Fibroblast of pulmonary artery (primary cell): ENCODE data around the gene FAM222A.

Source experiments
- DNase-seq: peaks from one replicate; pipeline ENCODE4 v3.0.0-alpha.2; 2010; ENCODE audit warnings: low read depth
- H3K4me3 ChIP-seq: replicated peaks from 2 replicates; pipeline ENCODE4 v1.5.1; 2011; ENCODE audit warnings: low read depth, mild to moderate bottlenecking, control low read depth, low read length, moderate library complexity
- CTCF ChIP-seq: IDR thresholded peaks from 2 replicates; pipeline ENCODE4 v1.5.1; 2011; ENCODE audit warnings: mild to moderate bottlenecking, control low read depth, low read length, inconsistent platforms; ENCODE audit errors: missing control alignments

Gene FAM222A

GRCh38 chr12:109804820-109805761 is 91.5 kb downstream of the FAM222A start:
- no peak overlapping the region for H3K4me3 ChIP-seq
- DNase-seq = peak; percentile 58
- TF ChIP-seq CTCF = peak; percentile 98

- TF ChIP-seq CTCF = no peak
- no peak overlapping the region for H3K4me3 ChIP-seq
- no peak for DNase-seq
These were observed 94.5 kb downstream of the FAM222A start for GRCh38 chr12:109807954-109808643.

GRCh38 chr12:109808876-109809646 is 95.4 kb downstream of the FAM222A start:
- no peak overlapping the region for H3K4me3 ChIP-seq
- DNase-seq = no peak
- TF ChIP-seq CTCF = no peak

GRCh38 chr12:109810954-109811623 is 97.5 kb downstream of the FAM222A start:
- DNase-seq = no peak
- no peak for TF ChIP-seq CTCF
- no peak overlapping the region for H3K4me3 ChIP-seq

GRCh38 chr12:109811624-109811995 is 98.0 kb downstream of the FAM222A start:
- TF ChIP-seq CTCF = peak; percentile 10
- no peak for DNase-seq
- H3K4me3 ChIP-seq = no peak overlapping the region

GRCh38 chr12:109813810-109814416 is 100.3 kb downstream of the FAM222A start:
- no peak overlapping the region for H3K4me3 ChIP-seq
- no peak for TF ChIP-seq CTCF
- no peak for DNase-seq
